Measurements from ENCODE around the gene KCND2. TPM values are rescaled to one million over a fixed set of nuclear protein-coding genes. Genes with fewer than 3 reads are reported as not detected.
"Not testable (repeated sequence)": the region's sequence is repeated elsewhere in the genome, so short reads cannot be mapped to it uniquely, and the experiment has no call there.

The KCND2 gene
- total RNA-seq, 1 experiment from 2014 or later: 0.72 TPM

GRCh38 chr7:120229084-120229483, 43.9 kb upstream of the KCND2 start:
- Histone ChIP-seq H3K27me3 (ENCODE audit: insufficient read depth, low read depth) (no peaks in the 10 kb centered on the region), H3K36me3 (ENCODE audit: low read depth) (no peaks in the 10 kb centered on the region), H3K4me2 (no peak overlapping the region), H3K9me3 (ENCODE audit: insufficient read depth, low read depth) (0 out of 2 replicates have a peak, but pooled peaks cover 3% of the 10 kb centered on the region), H2AFZ (no peak overlapping the region), H3K4me3 (no peak overlapping the region), H3K9me2 (ENCODE audit: insufficient read depth) (no peaks in the 10 kb centered on the region), H3F3A (ENCODE audit: insufficient read depth, low read depth) (no peaks in the 10 kb centered on the region), H4K20me1 (ENCODE audit: insufficient read depth) (no peaks in the 10 kb centered on the region), H3K27ac (no peak overlapping the region), H3K79me2 (ENCODE audit: low read depth) (no peaks in the 10 kb centered on the region), H3K4me1 (replicated peaks; ENCODE audit: insufficient read depth) (no peaks in the 10 kb centered on the region)
- CTCF ChIA-PET: no interaction called here
- DNase-seq: no peak
- no peak for TF ChIP-seq EZH2 (IDR thresholded peaks at IDR 0.05; ENCODE audit: low read depth)
- no peak for TF ChIP-seq CTCF (conservative IDR thresholded peaks at IDR 0.05)
- intact Hi-C loops (cut with micrococcal nuclease; ENCODE audit: unreplicated experiment): no loop called here
- POLR2A ChIA-PET (ENCODE audit: unreplicated experiment): no interaction called here
- no TSS peak for BruUV-seq (replicated peaks)

GRCh38 chr7:120233338-120233737, 39.6 kb upstream of the KCND2 start:
- CTCF ChIA-PET: no interaction called here
- H3K27ac ChIP-seq: no peak overlapping the region
- no peak overlapping the region for H2AFZ ChIP-seq
- TF ChIP-seq EZH2 (IDR thresholded peaks at IDR 0.05; ENCODE audit: low read depth): no peak
- no peak for TF ChIP-seq CTCF (conservative IDR thresholded peaks at IDR 0.05)
- BruUV-seq (replicated peaks): no TSS peak
- H3K27me3 ChIP-seq (ENCODE audit: insufficient read depth, low read depth): no peaks in the 10 kb centered on the region
- H3K9me3 ChIP-seq (ENCODE audit: insufficient read depth, low read depth): 0 out of 2 replicates have a peak, but pooled peaks cover 3% of the 10 kb centered on the region
- no peaks in the 10 kb centered on the region for H4K20me1 ChIP-seq (ENCODE audit: insufficient read depth)
- H3K4me2 ChIP-seq: no peak overlapping the region
- H3K79me2 ChIP-seq (ENCODE audit: low read depth): no peaks in the 10 kb centered on the region
- no peak for DNase-seq
- no peaks in the 10 kb centered on the region for H3F3A ChIP-seq (ENCODE audit: insufficient read depth, low read depth)
- H3K9me2 ChIP-seq (ENCODE audit: insufficient read depth): no peaks in the 10 kb centered on the region
- intact Hi-C loops (cut with micrococcal nuclease; ENCODE audit: unreplicated experiment): no loop called here
- no peaks in the 10 kb centered on the region for H3K36me3 ChIP-seq (ENCODE audit: low read depth)
- POLR2A ChIA-PET (ENCODE audit: unreplicated experiment): no interaction called here
- H3K4me1 ChIP-seq (replicated peaks; ENCODE audit: insufficient read depth): no peaks in the 10 kb centered on the region
- no peak overlapping the region for H3K4me3 ChIP-seq

GRCh38 chr7:120240350-120240749, 32.6 kb upstream of the KCND2 start:
- H2AFZ ChIP-seq; H3K9me2 ChIP-seq (ENCODE audit: insufficient read depth); DNase-seq; H3K4me1 ChIP-seq (replicated peaks; ENCODE audit: insufficient read depth); POLR2A ChIA-PET (ENCODE audit: unreplicated experiment); BruUV-seq (replicated peaks); H4K20me1 ChIP-seq (ENCODE audit: insufficient read depth); H3K79me2 ChIP-seq (ENCODE audit: low read depth); H3K4me3 ChIP-seq; H3F3A ChIP-seq (ENCODE audit: insufficient read depth, low read depth); intact Hi-C loops (cut with micrococcal nuclease; ENCODE audit: unreplicated experiment); H3K4me2 ChIP-seq; H3K27ac ChIP-seq; H3K9me3 ChIP-seq (ENCODE audit: insufficient read depth, low read depth); H3K36me3 ChIP-seq (ENCODE audit: low read depth); CTCF ChIA-PET; H3K27me3 ChIP-seq (ENCODE audit: insufficient read depth, low read depth): not testable (repeated sequence)

- BruUV-seq (replicated peaks): no TSS peak
- H2AFZ ChIP-seq: no peak overlapping the region
- DNase-seq: no peak
- H3K4me1 ChIP-seq (replicated peaks; ENCODE audit: insufficient read depth): no peaks in the 10 kb centered on the region
- H3K27ac ChIP-seq: no peak overlapping the region
- POLR2A ChIA-PET (ENCODE audit: unreplicated experiment): interaction anchor here (0.6 kb wide), 1 partner anchor 146 kb away, joined by 16 read pairs; no protein-coding TSS in a partner anchor
- no peaks in the 10 kb centered on the region for H3F3A ChIP-seq (ENCODE audit: insufficient read depth, low read depth)
- H4K20me1 ChIP-seq (ENCODE audit: insufficient read depth): no peaks in the 10 kb centered on the region
- H3K4me2 ChIP-seq: no peak overlapping the region
- intact Hi-C loops (cut with micrococcal nuclease; ENCODE audit: unreplicated experiment): no loop called here
- no peak for TF ChIP-seq CTCF (conservative IDR thresholded peaks at IDR 0.05)
- no peak for TF ChIP-seq EZH2 (IDR thresholded peaks at IDR 0.05; ENCODE audit: low read depth)
- CTCF ChIA-PET: no interaction called here
- H3K9me2 ChIP-seq (ENCODE audit: insufficient read depth): no peaks in the 10 kb centered on the region
- no peaks in the 10 kb centered on the region for H3K9me3 ChIP-seq (ENCODE audit: insufficient read depth, low read depth)
- H3K4me3 ChIP-seq: no peak overlapping the region
- H3K27me3 ChIP-seq (ENCODE audit: insufficient read depth, low read depth): no peaks in the 10 kb centered on the region
- H3K36me3 ChIP-seq (ENCODE audit: low read depth): no peaks in the 10 kb centered on the region
- H3K79me2 ChIP-seq (ENCODE audit: low read depth): no peaks in the 10 kb centered on the region
Measured at GRCh38 chr7:120241973-120242372, 31.0 kb upstream of the KCND2 start.
